Stimulated activated CD8-positive, alpha-beta memory T cell treated with anti-CD3 and anti-CD28 coated beads, Interleukin-4, amount 100 ng/mL, for 4 hours (primary cell): ENCODE measurements around the gene HPCAL1.
"Not testable (repeated sequence)": the region's sequence is repeated elsewhere in the genome, so short reads cannot be mapped to it uniquely, and the experiment has no call there.

Experiments used
- DNase-seq, 2 donors: peaks; one replicate each; pipeline ENCODE4 v3.0.0-alpha.2; 2020; ENCODE audit warnings: low read depth in 2 of 2, low spot score in 1 of 2

The HPCAL1 gene

GRCh38 chr2:10284108-10284870 lies 18.4 kb upstream of the HPCAL1 start:
- no peak for DNase-seq

GRCh38 chr2:10285191-10285555 lies 17.5 kb upstream of the HPCAL1 start:
- no peak for DNase-seq

- DNase-seq, result no peak
Measured at GRCh38 chr2:10285556-10286198, 17.0 kb upstream of the HPCAL1 start.

GRCh38 chr2:10286216-10287037 lies 16.3 kb upstream of the HPCAL1 start:
- DNase-seq, result no peak

- DNase-seq, result no peak
Measured at GRCh38 chr2:10287761-10288160, 14.9 kb upstream of the HPCAL1 start.

GRCh38 chr2:10288606-10289005 lies 14.1 kb upstream of the HPCAL1 start:
- DNase-seq, result no peak

GRCh38 chr2:10289352-10289751 lies 13.4 kb upstream of the HPCAL1 start:
- DNase-seq, result no peak

- no peak for DNase-seq
Measured at GRCh38 chr2:10289891-10290290, 12.8 kb upstream of the HPCAL1 start.

- not testable (repeated sequence) for DNase-seq
Measured at GRCh38 chr2:10291376-10291775, 11.3 kb upstream of the HPCAL1 start.

- no peak for DNase-seq
Measured at GRCh38 chr2:10292033-10292432, 10.7 kb upstream of the HPCAL1 start.

GRCh38 chr2:10293603-10294002 lies 9.1 kb upstream of the HPCAL1 start:
- DNase-seq, result no peak

- DNase-seq, result no peak
Measured at GRCh38 chr2:10294077-10294476, 8.6 kb upstream of the HPCAL1 start.

GRCh38 chr2:10295649-10296048 lies 7.1 kb upstream of the HPCAL1 start:
- not testable (repeated sequence) for DNase-seq

- no peak for DNase-seq
Measured at GRCh38 chr2:10296142-10296541, 6.6 kb upstream of the HPCAL1 start.

GRCh38 chr2:10297191-10297830 lies 5.4 kb upstream of the HPCAL1 start:
- DNase-seq, result no peak

GRCh38 chr2:10297959-10298531 lies 4.7 kb upstream of the HPCAL1 start:
- peak; percentile 42 to 57 for DNase-seq

- DNase-seq, result not testable (repeated sequence)
Measured at GRCh38 chr2:10298777-10299176, 3.9 kb upstream of the HPCAL1 start.

GRCh38 chr2:10300328-10300920 lies 2.3 kb upstream of the HPCAL1 start:
- DNase-seq, result no peak

- DNase-seq, result no peak
Measured at GRCh38 chr2:10300997-10301940, 1.4 kb upstream of the HPCAL1 start.
